Heart right ventricle (tissue), 16 donors: ENCODE results near the gene ACOX3. TPM values are rescaled to one million over a fixed set of nuclear protein-coding genes. Genes with fewer than 3 reads are reported as not detected.

Experiments used
- ATAC-seq, 8 donors: fragments of 200-7000 bp; cut with Tn5 transposase; one replicate each; pipeline ENCODE4 v1.9.1; 2020; ENCODE audit warnings: mild to moderate bottlenecking in 8 of 8, moderate library complexity in 8 of 8, moderate number of reproducible peaks in 1 of 8
- DNase-seq, 2 donors: peaks; one replicate each; pipeline ENCODE4 v3.0.0-alpha.2; 2020
- H3K27ac ChIP-seq, 10 donors: fragments of 200-600 bp; sonication (generic) in 2 of 10; one replicate each; pipeline versions ENCODE4 v1.5.0 to v1.8.0; 2020 to 2022; ENCODE audit warnings: mild to moderate bottlenecking in 3 of 10
- H3K27me3 ChIP-seq, 7 donors: fragments of 200-600 bp; one replicate each; pipeline ENCODE4 v1.8.0; 2021 to 2022; ENCODE audit warnings: mild to moderate bottlenecking in 2 of 7
- H3K36me3 ChIP-seq, 9 donors: fragments of 200-600 bp; sonication (generic) in 1 of 9; one replicate each; pipeline versions ENCODE4 v1.5.0 to v1.8.0; 2020 to 2022; ENCODE audit warnings: mild to moderate bottlenecking in 2 of 9
- H3K4me1 ChIP-seq, 9 donors: fragments of 200-600 bp; sonication (generic) in 1 of 9; one replicate each; pipeline versions ENCODE4 v1.5.0 to v1.8.0; 2020 to 2022; ENCODE audit warnings: mild to moderate bottlenecking in 4 of 9
- H3K4me3 ChIP-seq, 10 donors: fragments of 200-600 bp; sonication (generic) in 2 of 10; one replicate each; pipeline versions ENCODE4 v1.5.0 to v1.8.0; 2020 to 2022; ENCODE audit warnings: mild to moderate bottlenecking in 7 of 10, moderate library complexity in 2 of 10
- H3K9me3 ChIP-seq, 11 donors: fragments of 200-600 bp in 10 of 11; sonication (generic) in 2 of 11; one replicate each; pipeline versions ENCODE4 v1.5.0 to v1.8.0; 2013 to 2022; ENCODE audit warnings: mild to moderate bottlenecking in 2 of 11, control low read depth in 1 of 11, moderate library complexity in 1 of 11
- WGBS, 2 donors: extraction: QIAGEN DNeasy Blood & Tissue Kit; methylation state at CpG; one replicate each; pipeline ENCODE4 v1.1.7; 2013; ENCODE audit warnings: inconsistent platforms in 1 of 2; 5-methylcytosine and 5-hydroxymethylcytosine counted together
- intact Hi-C, 10 donors: fragments of 100-400 bp; cut with DNase I; formaldehyde crosslinking; loops; one replicate each; pipeline versions ENCODE4 v1.11.1 to v1.14.2; 2022
- polyA plus RNA-seq, 2 donors: library from polyadenylated mRNA; stranded (reverse); fragments of 200-250 nt; gene quantifications; one replicate each; pipeline ENCODE4 v1.2.3, GENCODE V29; 2013
- total RNA-seq, 10 donors: library from RNA; stranded (reverse); fragmentation: NEBNext Ultra II Directional in 3 of 10; extraction: Animal tissue kit (Norgen Biotek cat#: 25700) in 3 of 10; gene quantifications; one replicate each; pipeline versions ENCODE4 v1.2.1 to v1.2.4, GENCODE V29; 2021 to 2023
- TF ChIP-seq, protein P1 (sequence below), 9 donors: fragments of 200-600 bp; sonication (generic) in 2 of 9; IDR thresholded peaks; one replicate each; pipeline versions ENCODE4 v1.5.0 to v1.8.0; 2021 to 2022; ENCODE audit warnings: antibody characterized with exemption in 9 of 9, mild to moderate bottlenecking in 5 of 9, moderate library complexity in 1 of 9
- donor health status: Arrhythmogenic right ventricular cardiomyopathy.
- donor health status: ischemic (EF 13 %, LVEDD 7.1; RV severe dilation, severe dysfunction).
- donor health status: healthy with polysubstance abuse.
- donor health status: DM: no; HTN: yes; CAD: no.
- donor health status: DM: no; HTN: no; CAD: no.
- donor health status: ischemic (EF 25% LVEDD 6.9; RV normal size, moderate dysfunction).
- donor health status: ischemic (EF 25% LVEDD 5.7; RV mildly dilated, moderate dysfunction).
- donor health status: healthy.
- donor health status: DM: yes; HTN: yes; CAD: no.
- donor health status: Ischemic cardiomyopathy.
- donor health status: ischemic (EF 35%, LVEDD 5.7; RV mildly dilated, moderate dysfunction).
- donor health status: nonischemic (EF 11% LVEDD 7.7; RV severe dilation, severe dysfunction).
- donor health status: DM: yes; HTN: yes; CAD: no.
- donor health status: PGD.
- donor health status: ischemic (EF 29% LVEDD 5.4; RV normal size, mild dysfunction).
- donor health status: nonischemic (EF 23%, LVEDD 6.1; RV moderate dilation, normal function).

ACOX3 gene
- total and polyA plus RNA-seq, 12 donors = 17.9 to 28.9 (median 25.4) TPM

DNA sequence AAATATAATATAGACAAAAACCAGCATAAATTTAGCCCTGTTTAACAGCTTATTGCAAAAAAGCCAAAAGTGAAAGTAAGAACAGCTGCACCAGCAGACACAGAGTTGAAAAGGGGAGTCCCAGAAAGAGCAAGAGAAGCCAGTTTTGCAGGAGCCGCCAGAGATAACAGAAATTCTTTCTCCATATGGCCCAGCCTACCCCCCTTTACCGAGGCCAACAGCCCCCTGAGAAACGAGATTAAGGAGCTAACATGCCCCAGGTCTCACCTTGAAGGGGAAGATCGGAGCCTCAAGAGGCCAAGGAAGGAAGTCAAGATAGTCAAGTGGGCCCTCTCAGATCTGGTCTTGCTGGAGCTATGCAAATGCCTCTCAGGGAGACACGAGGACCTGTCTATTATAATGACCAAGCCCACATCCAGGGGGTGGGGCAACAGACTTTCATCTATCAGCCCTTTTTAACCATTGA is 4.8 kb downstream of the ACOX3 start:
- WGBS, 2 donors = 11 to 15% methylated on average over 5 of the region's 5 CpGs
- H3K27ac ChIP-seq = peak overlapping the region in 9 of 10 donors; percentile 2 to 74 (median 54)
- DNase-seq (no peak), ATAC-seq (no peak)
- no peaks in the 10 kb centered on the region for H3K9me3 ChIP-seq
- H3K36me3 ChIP-seq = no peaks in the 10 kb centered on the region
- intact Hi-C loops = no loop called here
- H3K4me3 ChIP-seq = peak overlapping the region in 8 of 10 donors; percentile 11 to 40 (median 38)
- no peaks in the 10 kb centered on the region for H3K27me3 ChIP-seq
- H3K4me1 ChIP-seq = peaks cover 18 to 75% (median 54%) of the 10 kb centered on the region in 9 donors
- TF ChIP-seq, protein P1, sequence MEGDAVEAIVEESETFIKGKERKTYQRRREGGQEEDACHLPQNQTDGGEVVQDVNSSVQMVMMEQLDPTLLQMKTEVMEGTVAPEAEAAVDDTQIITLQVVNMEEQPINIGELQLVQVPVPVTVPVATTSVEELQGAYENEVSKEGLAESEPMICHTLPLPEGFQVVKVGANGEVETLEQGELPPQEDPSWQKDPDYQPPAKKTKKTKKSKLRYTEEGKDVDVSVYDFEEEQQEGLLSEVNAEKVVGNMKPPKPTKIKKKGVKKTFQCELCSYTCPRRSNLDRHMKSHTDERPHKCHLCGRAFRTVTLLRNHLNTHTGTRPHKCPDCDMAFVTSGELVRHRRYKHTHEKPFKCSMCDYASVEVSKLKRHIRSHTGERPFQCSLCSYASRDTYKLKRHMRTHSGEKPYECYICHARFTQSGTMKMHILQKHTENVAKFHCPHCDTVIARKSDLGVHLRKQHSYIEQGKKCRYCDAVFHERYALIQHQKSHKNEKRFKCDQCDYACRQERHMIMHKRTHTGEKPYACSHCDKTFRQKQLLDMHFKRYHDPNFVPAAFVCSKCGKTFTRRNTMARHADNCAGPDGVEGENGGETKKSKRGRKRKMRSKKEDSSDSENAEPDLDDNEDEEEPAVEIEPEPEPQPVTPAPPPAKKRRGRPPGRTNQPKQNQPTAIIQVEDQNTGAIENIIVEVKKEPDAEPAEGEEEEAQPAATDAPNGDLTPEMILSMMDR (IDR thresholded peaks at IDR 0.05) = no peak

DNA sequence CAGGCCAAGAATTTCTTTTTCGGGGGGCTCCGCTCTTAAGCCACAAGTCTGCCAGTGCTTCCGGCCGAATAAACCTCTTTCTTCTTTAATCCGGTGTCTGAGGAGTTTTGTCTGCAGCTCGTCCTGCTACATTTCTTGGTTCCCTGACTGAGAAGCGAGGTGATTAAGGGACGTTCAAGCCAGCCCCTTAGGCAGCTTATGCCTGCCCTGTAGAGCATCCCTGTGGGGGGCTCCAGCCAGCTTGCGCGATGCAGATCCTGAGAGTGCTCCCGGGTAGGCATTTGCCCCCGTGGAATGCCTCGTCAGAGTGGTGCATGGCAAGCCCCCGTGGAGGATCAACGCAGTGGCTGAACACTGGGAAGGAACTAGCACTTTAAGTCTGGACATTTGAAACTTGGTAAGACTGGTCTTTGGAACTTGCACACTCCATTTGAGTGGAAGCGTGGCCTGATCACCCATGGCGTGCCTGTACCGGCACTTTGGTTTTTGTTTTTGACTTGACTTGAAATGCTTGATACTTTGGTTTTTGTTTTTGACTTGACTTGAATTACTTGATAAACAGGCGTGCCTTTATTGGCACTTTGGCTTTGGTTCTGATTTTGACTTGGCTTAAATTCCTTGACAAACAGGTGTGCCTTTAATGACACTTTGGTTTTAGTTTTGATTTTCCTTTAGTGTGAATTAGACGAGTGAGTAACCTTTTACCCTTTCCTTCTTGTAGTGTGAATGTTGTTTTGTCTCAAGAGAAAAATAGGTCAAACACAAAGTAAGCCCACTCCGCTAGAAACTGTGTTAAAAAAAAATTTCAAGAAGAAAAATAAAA is 6.1 kb downstream of the ACOX3 start:
- Histone ChIP-seq H3K36me3 (no peaks in the 10 kb centered on the region), H3K27ac (peak overlapping the region in 1 of 10 donors; percentile 73), H3K4me1 (peaks cover 15 to 70% (median 48%) of the 10 kb centered on the region in 9 donors), H3K27me3 (no peaks in the 10 kb centered on the region), H3K9me3 (no peaks in the 10 kb centered on the region), H3K4me3 (peak overlapping the region in 1 of 10 donors; percentile 40)
- no peak for DNase-seq
- 82% methylated on average over 21 of the region's 21 CpGs for WGBS, 2 donors
- TF ChIP-seq, protein P1 (IDR thresholded peaks at IDR 0.05) = no peak
- intact Hi-C loops = no loop called here
- ATAC-seq = no peak

DNA sequence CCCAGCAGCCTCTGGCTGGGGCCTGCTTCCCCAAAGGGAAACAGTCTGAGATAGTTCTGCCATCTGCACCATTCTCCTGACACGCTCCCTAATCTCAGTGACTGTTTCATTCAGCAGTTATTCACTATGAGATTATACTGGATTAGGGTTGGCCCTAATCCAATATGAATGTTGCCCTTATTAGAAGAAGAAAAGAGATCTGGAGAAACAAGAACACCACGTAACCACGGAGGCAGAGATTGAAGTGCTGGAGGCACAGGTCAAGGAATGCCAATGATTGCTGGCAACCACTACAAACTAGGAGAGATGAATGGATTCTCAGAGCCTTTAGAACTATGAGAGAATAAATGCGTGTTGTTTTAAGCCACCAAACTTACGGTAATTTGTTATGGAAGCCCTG is 7.4 kb downstream of the ACOX3 start:
- intact Hi-C loops = no loop called here
- Histone ChIP-seq H3K36me3 (no peaks in the 10 kb centered on the region), H3K4me3 (no peak overlapping the region), H3K4me1 (peaks cover 10 to 64% (median 41%) of the 10 kb centered on the region in 9 donors), H3K9me3 (no peaks in the 10 kb centered on the region), H3K27ac (no peak overlapping the region), H3K27me3 (no peaks in the 10 kb centered on the region)
- ATAC-seq (no peak), DNase-seq (no peak)
- WGBS, 2 donors = 82 to 88% methylated on average over 5 of the region's 5 CpGs
- TF ChIP-seq, protein P1 (IDR thresholded peaks at IDR 0.05) = no peak

DNA sequence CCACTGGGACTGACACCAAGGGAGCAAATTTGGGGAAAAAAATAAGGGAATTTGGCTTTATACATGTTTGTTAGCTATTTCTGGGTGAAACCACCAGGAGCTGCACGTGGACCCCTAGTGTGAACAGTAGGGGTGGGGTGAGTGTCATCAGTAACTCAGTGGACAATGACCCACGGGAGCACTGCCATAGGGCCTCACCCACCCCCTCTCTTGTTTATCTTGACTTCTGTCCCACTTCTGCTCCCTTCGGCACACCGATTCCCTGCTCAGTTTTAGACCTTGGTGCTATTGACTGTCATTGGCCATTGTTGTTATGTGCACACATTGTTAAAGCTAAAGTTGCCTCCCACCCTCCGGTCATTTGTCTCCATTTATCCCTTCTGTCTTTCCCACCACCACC is 9.0 kb downstream of the ACOX3 start:
- DNase-seq = no peak
- no peak overlapping the region for H3K4me3 ChIP-seq
- no peaks in the 10 kb centered on the region for H3K36me3 ChIP-seq
- no peaks in the 10 kb centered on the region for H3K27me3 ChIP-seq
- WGBS, 2 donors = 88 to 93% methylated on average over 5 of the region's 5 CpGs
- no peak for ATAC-seq
- intact Hi-C loops = no loop called here
- peaks cover 4 to 61% (median 41%) of the 10 kb centered on the region in 9 donors for H3K4me1 ChIP-seq
- no peaks in the 10 kb centered on the region for H3K9me3 ChIP-seq
- TF ChIP-seq, protein P1 (IDR thresholded peaks at IDR 0.05) = no peak
- no peak overlapping the region for H3K27ac ChIP-seq
